MM.1S (cell line): ENCODE data around the gene TNFAIP3.

ENCODE experiments used
- DNase-seq: peaks from one replicate; pipeline ENCODE4 v3.0.0-alpha.2; 2015
- H2AFZ ChIP-seq: fragments of 300-600 bp; sonication (generic); 2 replicates; pipeline ENCODE4 v1.6.0; 2016; ENCODE audit warnings: antibody characterized with exemption, low read length
- H3F3A ChIP-seq: fragments of 300-600 bp; sonication (generic); 2 replicates; pipeline ENCODE4 v1.6.1; 2016; ENCODE audit warnings: mild to moderate bottlenecking, antibody characterized with exemption, low read length, moderate library complexity, mixed read lengths; ENCODE audit not compliant: insufficient read depth
- H3K27ac ChIP-seq: fragments of 300-600 bp; sonication (generic); 2 replicates; pipeline ENCODE4 v1.5.1; 2016; ENCODE audit warnings: mild to moderate bottlenecking, low read length
- H3K27me3 ChIP-seq: fragments of 300-600 bp; sonication (generic); replicated peaks from 2 replicates; pipeline ENCODE4 v1.6.0; 2016; ENCODE audit warnings: low read length; ENCODE audit not compliant: insufficient read depth
- H3K36me3 ChIP-seq: fragments of 300-600 bp; sonication (generic); replicated peaks from 2 replicates; pipeline ENCODE4 v1.6.1; 2016; ENCODE audit warnings: mild to moderate bottlenecking, low read length, mixed read lengths; ENCODE audit not compliant: insufficient read depth
- H3K4me1 ChIP-seq: fragments of 300-600 bp; sonication (generic); 2 replicates; pipeline ENCODE4 v1.6.1; 2016; ENCODE audit warnings: low read length, mixed read lengths
- H3K4me2 ChIP-seq: fragments of 300-600 bp; sonication (generic); 2 replicates; pipeline ENCODE4 v1.6.0; 2016; ENCODE audit warnings: low read depth, low read length
- H3K4me3 ChIP-seq: fragments of 300-600 bp; sonication (generic); 2 replicates; pipeline ENCODE4 v1.5.1; 2016; ENCODE audit warnings: low read length, mixed read lengths
- H3K79me2 ChIP-seq: fragments of 300-600 bp; sonication (generic); 2 replicates; pipeline ENCODE4 v1.6.1; 2016; ENCODE audit warnings: mixed run types, low read length, mixed read lengths
- H3K9ac ChIP-seq: fragments of 300-600 bp; sonication (generic); 2 replicates; pipeline ENCODE4 v1.6.1; 2016; ENCODE audit warnings: low read length, mixed read lengths
- H3K9me2 ChIP-seq: fragments of 300-600 bp; sonication (generic); replicated peaks from 2 replicates; pipeline ENCODE4 v1.6.1; 2016; ENCODE audit warnings: mild to moderate bottlenecking, low read length, mixed read lengths; ENCODE audit not compliant: insufficient read depth
- H3K9me3 ChIP-seq: fragments of 300-600 bp; sonication (generic); replicated peaks from 2 replicates; pipeline ENCODE4 v1.6.1; 2016; ENCODE audit warnings: mild to moderate bottlenecking, low read length, mixed read lengths; ENCODE audit not compliant: insufficient read depth
- H4K20me1 ChIP-seq: fragments of 300-600 bp; sonication (generic); 2 replicates; pipeline ENCODE4 v1.6.1; 2016; ENCODE audit warnings: mild to moderate bottlenecking, low read length, moderate library complexity, mixed read lengths; ENCODE audit not compliant: insufficient read depth
- CTCF ChIP-seq: fragments of 300-600 bp; sonication (generic); IDR thresholded peaks from 2 replicates; pipeline ENCODE4 v1.5.1; 2016; ENCODE audit warnings: antibody characterized with exemption, low read length, mixed read lengths
- EZH2 ChIP-seq: fragments of 300-600 bp; sonication (generic); optimal IDR thresholded peaks from 2 replicates; pipeline ENCODE3; 2017; ENCODE audit warnings: low read depth, mild to moderate bottlenecking, antibody characterized with exemption, low read length, mixed read lengths
- EZH2phosphoT487 ChIP-seq: fragments of 300-600 bp; sonication (generic); IDR thresholded peaks from 2 replicates; pipeline ENCODE4 v1.6.1; 2018; ENCODE audit warnings: antibody characterized with exemption, low read length

The TNFAIP3 gene

GRCh38 chr6:137926207-137926731, 59.2 kb downstream of the TNFAIP3 start:
- Histone ChIP-seq H3K4me2 (peak overlapping the region; percentile 66; the same call in 1 of the 2 replicates), H2AFZ (peak overlapping the region; percentile 21; the same call in 1 of the 2 replicates), H3K4me3 (no peak overlapping the region), H3K27ac (peak overlapping the region; percentile 95; the same call in 1 of the 2 replicates), H3K4me1 (peaks cover 67% of the 10 kb centered on the region), H4K20me1 (no peaks in the 10 kb centered on the region), H3F3A (peaks cover 33% of the 10 kb centered on the region), H3K27me3 (no peaks in the 10 kb centered on the region), H3K9me2 (no peaks in the 10 kb centered on the region), H3K9me3 (no peaks in the 10 kb centered on the region), H3K9ac (no peak overlapping the region; the same call in 1 of the 2 replicates), H3K36me3 (no peaks in the 10 kb centered on the region), H3K79me2 (no peaks in the 10 kb centered on the region)
- TF ChIP-seq CTCF (no peak), EZH2 (no peak), EZH2phosphoT487 (no peak)
- peak; percentile 46 for DNase-seq

GRCh38 chr6:137926985-137927384, 59.9 kb downstream of the TNFAIP3 start:
- Histone ChIP-seq H3F3A (peaks cover 33% of the 10 kb centered on the region), H3K79me2 (no peaks in the 10 kb centered on the region), H3K4me1 (peaks cover 63% of the 10 kb centered on the region), H3K9ac (peak overlapping the region; percentile 62), H4K20me1 (no peaks in the 10 kb centered on the region), H2AFZ (no peak overlapping the region), H3K27me3 (no peaks in the 10 kb centered on the region), H3K4me2 (peak overlapping the region; percentile 66), H3K27ac (peak overlapping the region; percentile 95), H3K9me2 (no peaks in the 10 kb centered on the region), H3K36me3 (no peaks in the 10 kb centered on the region), H3K9me3 (no peaks in the 10 kb centered on the region), H3K4me3 (no peak overlapping the region; the same call in 1 of the 2 replicates)
- TF ChIP-seq CTCF = no peak
- no peak for TF ChIP-seq EZH2
- TF ChIP-seq EZH2phosphoT487 = no peak
- DNase-seq = no peak

- peaks cover 60% of the 10 kb centered on the region for H3K4me1 ChIP-seq
- H2AFZ ChIP-seq = no peak overlapping the region
- H3K27me3 ChIP-seq = no peaks in the 10 kb centered on the region
- no peaks in the 10 kb centered on the region for H3K36me3 ChIP-seq
- H3K4me2 ChIP-seq = peak overlapping the region; percentile 66
- H3K4me3 ChIP-seq = peak overlapping the region; percentile 30
- H4K20me1 ChIP-seq = no peaks in the 10 kb centered on the region
- H3F3A ChIP-seq = peaks cover 33% of the 10 kb centered on the region
- H3K27ac ChIP-seq = peak overlapping the region; percentile 95
- H3K9me2 ChIP-seq = no peaks in the 10 kb centered on the region
- TF ChIP-seq EZH2 (no peak), EZH2phosphoT487 (no peak), CTCF (no peak)
- no peaks in the 10 kb centered on the region for H3K79me2 ChIP-seq
- H3K9ac ChIP-seq = peak overlapping the region; percentile 66
- DNase-seq = peak; percentile 97
- H3K9me3 ChIP-seq = no peaks in the 10 kb centered on the region
Measured at GRCh38 chr6:137927777-137928218, 60.7 kb downstream of the TNFAIP3 start.
